Fibroblast of villous mesenchyme (primary cell): ENCODE results near the gene CD274. TPM values are rescaled to one million over a fixed set of nuclear protein-coding genes. Genes with fewer than 3 reads are reported as not detected.
A peak's percentile ranks its signal among the peaks of the same experiment; 100 is the strongest.

Source experiments
- DNase-seq: peaks from one replicate; pipeline ENCODE4 v3.0.0-alpha.2; 2010; ENCODE audit warnings: low read depth
- H3K4me3 ChIP-seq: 2 replicates; pipeline ENCODE4 v1.5.1; 2011; ENCODE audit warnings: low read depth, mild to moderate bottlenecking, low read length
- total RNA-seq: library from RNA; depleted of rRNA; stranded (reverse); fragments of >200 nt; gene quantifications from 2 replicates; pipeline ENCODE4 v1.2.3, GENCODE V29; 2012
- TF ChIP-seq, protein P1 (sequence below): IDR thresholded peaks from 2 replicates; pipeline ENCODE4 v1.5.1; 2012; ENCODE audit warnings: low read depth, mild to moderate bottlenecking, low read length; ENCODE audit not compliant: insufficient read depth

The CD274 gene
- total RNA-seq, 1 donor: 12.1 TPM

DNA sequence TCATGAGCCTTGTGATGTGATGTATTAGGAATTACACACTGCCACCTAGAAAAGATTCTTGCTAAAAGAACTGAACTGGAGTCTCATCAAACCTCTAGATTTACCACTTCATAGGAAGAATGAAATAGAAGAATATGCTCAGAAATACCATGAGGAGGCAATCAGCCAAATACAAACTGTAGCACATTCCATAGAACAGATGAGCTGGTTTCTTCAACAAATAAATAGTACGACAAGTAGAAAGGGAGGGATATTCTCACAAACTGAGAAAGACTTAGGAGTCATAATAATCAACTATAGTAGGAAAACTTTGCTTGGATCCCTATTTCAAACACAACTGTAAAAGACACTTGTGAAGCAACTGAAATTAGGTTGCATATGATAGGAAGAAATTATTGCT lies 28.1 kb upstream of the CD274 start:
- H3K4me3 ChIP-seq: no peak overlapping the region
- DNase-seq: no peak
- TF ChIP-seq, protein P1, sequence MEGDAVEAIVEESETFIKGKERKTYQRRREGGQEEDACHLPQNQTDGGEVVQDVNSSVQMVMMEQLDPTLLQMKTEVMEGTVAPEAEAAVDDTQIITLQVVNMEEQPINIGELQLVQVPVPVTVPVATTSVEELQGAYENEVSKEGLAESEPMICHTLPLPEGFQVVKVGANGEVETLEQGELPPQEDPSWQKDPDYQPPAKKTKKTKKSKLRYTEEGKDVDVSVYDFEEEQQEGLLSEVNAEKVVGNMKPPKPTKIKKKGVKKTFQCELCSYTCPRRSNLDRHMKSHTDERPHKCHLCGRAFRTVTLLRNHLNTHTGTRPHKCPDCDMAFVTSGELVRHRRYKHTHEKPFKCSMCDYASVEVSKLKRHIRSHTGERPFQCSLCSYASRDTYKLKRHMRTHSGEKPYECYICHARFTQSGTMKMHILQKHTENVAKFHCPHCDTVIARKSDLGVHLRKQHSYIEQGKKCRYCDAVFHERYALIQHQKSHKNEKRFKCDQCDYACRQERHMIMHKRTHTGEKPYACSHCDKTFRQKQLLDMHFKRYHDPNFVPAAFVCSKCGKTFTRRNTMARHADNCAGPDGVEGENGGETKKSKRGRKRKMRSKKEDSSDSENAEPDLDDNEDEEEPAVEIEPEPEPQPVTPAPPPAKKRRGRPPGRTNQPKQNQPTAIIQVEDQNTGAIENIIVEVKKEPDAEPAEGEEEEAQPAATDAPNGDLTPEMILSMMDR: no peak

DNA sequence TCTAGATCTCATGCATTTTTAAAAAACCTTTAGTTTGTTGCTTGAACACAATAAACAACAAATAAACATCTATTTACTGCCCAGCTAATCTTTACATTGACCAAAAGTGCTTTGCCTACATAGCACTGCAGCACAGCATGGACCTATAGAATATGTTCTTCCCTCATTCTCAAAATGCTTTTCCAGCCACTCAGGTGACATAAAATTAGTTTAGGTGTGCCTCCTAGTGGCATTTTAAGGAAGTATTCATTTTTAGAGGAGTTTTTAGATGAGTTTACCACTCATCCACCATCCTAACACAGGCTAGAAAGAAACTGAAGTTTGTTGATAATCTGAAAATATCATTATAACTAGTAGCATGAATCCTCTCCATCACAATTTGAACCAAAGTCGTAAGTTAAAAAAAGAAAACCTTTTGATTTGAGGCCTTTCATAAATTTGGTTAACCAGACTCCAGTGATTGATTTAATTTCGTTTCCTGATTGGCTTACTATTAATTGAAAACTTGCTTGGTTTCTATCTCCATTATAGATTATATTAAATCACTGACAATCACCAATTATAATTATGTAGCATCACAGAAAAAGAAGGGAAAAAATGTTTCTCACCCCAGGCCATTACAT lies 25.2 kb upstream of the CD274 start:
- DNase-seq: peak; percentile 38
- TF ChIP-seq, protein P1: peak; percentile 54
- H3K4me3 ChIP-seq: no peak overlapping the region

DNA sequence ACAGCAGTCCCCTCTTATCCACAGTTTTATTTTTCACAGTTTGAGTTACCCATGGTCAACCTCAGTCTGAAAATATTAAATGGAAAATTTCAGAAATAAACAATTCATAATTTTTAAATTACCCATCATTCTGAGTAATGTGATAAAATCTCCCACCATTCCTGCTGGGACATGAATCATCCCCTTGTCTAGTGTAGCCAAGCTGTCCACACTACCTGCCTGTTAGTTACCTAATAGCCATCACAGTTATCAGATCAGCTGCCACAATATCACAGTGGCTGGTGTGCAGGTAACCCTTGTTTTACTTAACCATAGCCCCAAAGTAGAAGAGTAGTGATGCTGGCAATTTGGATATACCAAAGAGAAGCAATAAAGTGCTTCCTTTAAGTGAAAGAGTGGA lies 23.3 kb upstream of the CD274 start:
- DNase-seq: no peak
- no peak overlapping the region for H3K4me3 ChIP-seq
- TF ChIP-seq, protein P1: no peak

DNA sequence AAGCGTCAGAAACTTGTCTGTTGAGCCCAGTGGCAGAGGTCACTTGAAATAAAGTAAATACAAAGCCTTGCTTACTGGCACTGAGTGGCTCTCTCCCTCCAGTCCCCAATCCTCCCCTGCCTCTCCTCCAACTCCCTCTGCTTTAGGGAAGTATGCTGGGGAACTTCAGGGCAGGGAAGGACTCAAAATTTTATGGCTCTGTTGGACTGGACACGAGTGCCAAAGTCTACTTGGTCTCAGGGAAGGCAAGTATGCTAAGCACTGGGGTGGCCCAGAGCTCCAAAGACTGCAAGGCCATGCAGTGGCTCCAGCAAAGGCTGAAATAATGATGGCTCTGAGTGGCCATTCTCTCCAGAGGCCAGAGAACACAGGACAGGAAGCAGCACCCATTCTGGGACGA lies 22.2 kb upstream of the CD274 start:
- no peak for DNase-seq
- TF ChIP-seq, protein P1: no peak
- no peak overlapping the region for H3K4me3 ChIP-seq

DNA sequence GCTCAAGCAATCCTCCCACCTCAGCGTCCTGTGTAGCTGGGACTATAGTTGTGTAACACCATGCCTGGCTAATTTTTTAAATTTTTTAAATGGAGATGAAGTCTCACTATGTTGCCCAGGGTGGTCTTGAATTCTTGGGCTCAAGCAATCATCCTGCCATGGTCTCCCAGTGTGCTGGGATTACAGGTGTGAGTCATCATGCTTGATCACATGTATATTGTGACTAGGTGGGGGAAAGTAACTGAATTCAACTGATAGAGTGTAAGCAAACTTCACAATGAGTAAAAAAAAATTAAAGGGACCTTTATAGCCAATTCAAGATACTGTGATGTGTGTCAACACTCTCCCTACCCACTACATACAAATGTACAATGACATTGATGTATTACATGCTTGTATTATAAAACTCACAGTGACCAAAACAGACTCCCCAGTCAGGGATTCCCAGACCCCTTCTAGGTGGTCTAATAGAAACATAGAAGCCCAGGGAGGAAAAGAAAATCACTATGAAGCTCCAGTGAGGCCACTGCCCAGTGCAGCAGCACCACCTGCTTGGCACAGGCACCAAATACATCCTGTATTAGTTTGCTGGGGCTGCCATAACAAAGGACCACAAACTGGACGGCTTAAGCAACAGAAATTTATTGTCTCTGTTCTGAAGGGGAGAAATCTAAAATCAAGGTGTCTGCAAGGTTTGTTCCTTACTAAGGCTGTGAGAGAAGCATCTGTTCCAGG lies 21.4 kb upstream of the CD274 start:
- TF ChIP-seq, protein P1: no peak
- DNase-seq: no peak
- H3K4me3 ChIP-seq: no peak overlapping the region

DNA sequence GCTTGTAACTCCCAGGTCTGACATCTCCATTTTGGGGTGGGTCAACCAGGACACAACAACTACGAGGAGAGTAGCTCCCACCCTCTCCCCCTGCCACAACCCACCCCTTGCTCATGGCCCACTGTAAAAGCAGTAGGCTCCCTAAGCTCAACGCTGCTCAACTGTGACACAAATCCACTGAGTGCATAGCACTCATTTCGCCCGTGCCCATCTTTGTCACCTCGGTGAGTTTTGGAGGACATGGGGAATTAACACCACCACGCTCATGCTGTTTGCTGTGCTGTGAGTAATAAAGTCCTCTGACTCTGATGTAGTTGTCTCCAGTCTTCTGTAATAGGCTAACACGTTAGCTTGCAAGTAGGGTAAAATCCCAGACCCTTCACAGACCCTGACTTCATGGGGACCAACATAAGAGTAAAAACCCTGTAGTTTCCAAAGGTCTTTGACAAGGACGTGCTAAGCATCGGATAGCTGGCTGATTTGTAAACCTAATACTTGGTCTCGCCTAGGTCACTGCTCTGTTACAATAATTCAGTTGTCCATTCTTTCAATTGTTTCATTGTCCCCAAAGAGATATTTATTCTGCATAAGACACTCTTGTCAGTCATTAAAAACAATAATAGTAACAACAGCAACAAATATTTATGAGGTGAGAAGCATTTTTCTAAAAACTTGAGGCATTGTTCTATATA lies 20.3 kb upstream of the CD274 start:
- TF ChIP-seq, protein P1: no peak
- no peak for DNase-seq
- no peak overlapping the region for H3K4me3 ChIP-seq
